ENCODE data around the gene FAM78B.

Gene FAM78B

GRCh38 chr1:166062421-166063070 lies 104.3 kb downstream of the FAM78B start:
- Histone ChIP-seq H3K9ac (ENCODE audit: low read length in 5 of 5) (no peak overlapping the region), H3K27ac (ENCODE audit: low read depth, low read length) (no peak overlapping the region), H3K4me1 (ENCODE audit: control insufficient read depth in 5 of 5, insufficient read depth in 5 of 5, low read length in 5 of 5) (peaks cover 0 to 15% (median 9%) of the 10 kb centered on the region in 5 donors), H3K4me3 (ENCODE audit: low read depth in 1 of 5, low read length in 5 of 5) (no peak overlapping the region), H3K36me3 (ENCODE audit: control insufficient read depth in 5 of 5, insufficient read depth in 5 of 5, low read length in 5 of 5) (no peaks in the 10 kb centered on the region), H3K27me3 (ENCODE audit: control insufficient read depth in 5 of 5, insufficient read depth in 4 of 5, low read length in 5 of 5) (no peaks in the 10 kb centered on the region), H3K9me3 (ENCODE audit: control insufficient read depth in 5 of 5, low read length in 5 of 5) (no peaks in the 10 kb centered on the region)

DNA sequence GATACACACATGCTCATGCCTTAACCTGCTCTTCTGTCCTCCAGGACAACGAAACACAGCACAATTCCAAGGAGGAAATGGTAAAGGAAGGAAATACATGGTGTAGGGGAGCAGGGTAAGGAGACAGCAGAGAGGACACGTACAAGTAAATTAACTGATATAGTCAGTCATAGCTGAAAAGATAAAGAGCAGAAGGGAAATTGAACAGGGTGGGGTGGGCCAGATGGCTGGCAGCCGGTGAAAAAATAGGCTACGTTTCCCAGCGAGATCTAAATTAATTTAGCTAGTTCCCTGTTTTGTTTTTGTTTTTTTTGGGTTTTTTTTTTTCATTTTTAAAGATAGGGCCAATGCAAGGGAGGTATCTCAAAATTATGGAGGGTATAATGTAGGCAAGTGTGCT lies 109.2 kb downstream of the FAM78B start:
- no peaks in the 10 kb centered on the region for H3K4me1 ChIP-seq (ENCODE audit: control insufficient read depth in 5 of 5, insufficient read depth in 5 of 5, low read length in 5 of 5)
- no peaks in the 10 kb centered on the region for H3K9me3 ChIP-seq (ENCODE audit: control insufficient read depth in 5 of 5, low read length in 5 of 5)
- H3K9ac ChIP-seq (ENCODE audit: low read length in 5 of 5), result no peak overlapping the region
- H3K4me3 ChIP-seq (ENCODE audit: low read depth in 1 of 5, low read length in 5 of 5), result no peak overlapping the region
- no peak overlapping the region for H3K27ac ChIP-seq (ENCODE audit: low read depth, low read length)
- no peaks in the 10 kb centered on the region for H3K36me3 ChIP-seq (ENCODE audit: control insufficient read depth in 5 of 5, insufficient read depth in 5 of 5, low read length in 5 of 5)
- no peaks in the 10 kb centered on the region for H3K27me3 ChIP-seq (ENCODE audit: control insufficient read depth in 5 of 5, insufficient read depth in 4 of 5, low read length in 5 of 5)

- H3K4me3 ChIP-seq (ENCODE audit: low read depth in 1 of 5, low read length in 5 of 5), result no peak overlapping the region
- no peak overlapping the region for H3K9ac ChIP-seq (ENCODE audit: low read length in 5 of 5)
- H3K9me3 ChIP-seq (ENCODE audit: control insufficient read depth in 5 of 5, low read length in 5 of 5), result no peaks in the 10 kb centered on the region
- H3K36me3 ChIP-seq (ENCODE audit: control insufficient read depth in 5 of 5, insufficient read depth in 5 of 5, low read length in 5 of 5), result no peaks in the 10 kb centered on the region
- no peaks in the 10 kb centered on the region for H3K4me1 ChIP-seq (ENCODE audit: control insufficient read depth in 5 of 5, insufficient read depth in 5 of 5, low read length in 5 of 5)
- H3K27me3 ChIP-seq (ENCODE audit: control insufficient read depth in 5 of 5, insufficient read depth in 4 of 5, low read length in 5 of 5), result peaks cover 0 to 5% (median 0%) of the 10 kb centered on the region in 5 donors
- no peak overlapping the region for H3K27ac ChIP-seq (ENCODE audit: low read depth, low read length)
These were observed 113.4 kb downstream of the FAM78B start for GRCh38 chr1:166053395-166053794.

DNA sequence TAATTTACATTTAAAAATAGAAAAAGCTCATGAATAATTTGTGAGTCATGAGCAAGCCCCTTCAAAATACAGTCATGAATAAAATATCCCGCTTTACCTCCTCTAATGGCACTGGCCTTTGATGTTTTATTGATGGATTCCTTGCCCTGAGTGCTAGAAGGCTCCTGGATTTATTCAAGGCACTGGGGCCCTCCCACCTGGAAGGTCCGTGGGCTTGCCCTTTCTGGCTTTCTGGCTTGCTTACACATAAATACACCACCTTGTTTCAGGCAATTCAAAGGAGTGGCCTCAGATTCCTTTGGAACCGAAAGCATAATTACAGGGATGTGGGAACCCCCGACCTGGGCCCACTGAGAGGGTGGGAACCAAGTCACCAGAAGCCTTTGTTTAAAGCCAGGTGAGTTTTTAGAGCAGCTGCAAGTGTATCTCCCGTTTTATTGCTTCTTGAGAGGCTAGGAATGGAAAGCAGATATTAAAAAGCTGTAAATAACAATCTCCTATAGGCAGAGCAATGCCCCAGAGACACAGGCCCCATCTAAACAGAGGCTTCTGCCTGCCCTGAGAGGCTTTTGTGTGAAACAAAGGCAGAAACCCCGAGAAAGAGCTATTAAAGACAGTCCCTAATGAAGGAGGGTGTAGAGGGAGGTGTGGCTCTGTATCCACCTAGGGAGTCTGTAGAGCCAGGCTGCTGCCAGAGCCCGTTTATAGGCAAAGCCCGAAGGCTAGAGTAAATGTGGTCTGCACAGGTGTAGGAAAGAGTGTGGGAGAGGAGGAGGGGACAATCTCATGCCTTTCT lies 126.4 kb downstream of the FAM78B start:
- Histone ChIP-seq H3K9ac (ENCODE audit: low read length in 5 of 5) (no peak overlapping the region), H3K27ac (ENCODE audit: low read depth, low read length) (no peak overlapping the region), H3K27me3 (ENCODE audit: control insufficient read depth in 5 of 5, insufficient read depth in 4 of 5, low read length in 5 of 5) (no peaks in the 10 kb centered on the region), H3K36me3 (ENCODE audit: control insufficient read depth in 5 of 5, insufficient read depth in 5 of 5, low read length in 5 of 5) (no peaks in the 10 kb centered on the region), H3K9me3 (ENCODE audit: control insufficient read depth in 5 of 5, low read length in 5 of 5) (no peaks in the 10 kb centered on the region), H3K4me3 (ENCODE audit: low read depth in 1 of 5, low read length in 5 of 5) (no peak overlapping the region), H3K4me1 (ENCODE audit: control insufficient read depth in 5 of 5, insufficient read depth in 5 of 5, low read length in 5 of 5) (no peaks in the 10 kb centered on the region)

DNA sequence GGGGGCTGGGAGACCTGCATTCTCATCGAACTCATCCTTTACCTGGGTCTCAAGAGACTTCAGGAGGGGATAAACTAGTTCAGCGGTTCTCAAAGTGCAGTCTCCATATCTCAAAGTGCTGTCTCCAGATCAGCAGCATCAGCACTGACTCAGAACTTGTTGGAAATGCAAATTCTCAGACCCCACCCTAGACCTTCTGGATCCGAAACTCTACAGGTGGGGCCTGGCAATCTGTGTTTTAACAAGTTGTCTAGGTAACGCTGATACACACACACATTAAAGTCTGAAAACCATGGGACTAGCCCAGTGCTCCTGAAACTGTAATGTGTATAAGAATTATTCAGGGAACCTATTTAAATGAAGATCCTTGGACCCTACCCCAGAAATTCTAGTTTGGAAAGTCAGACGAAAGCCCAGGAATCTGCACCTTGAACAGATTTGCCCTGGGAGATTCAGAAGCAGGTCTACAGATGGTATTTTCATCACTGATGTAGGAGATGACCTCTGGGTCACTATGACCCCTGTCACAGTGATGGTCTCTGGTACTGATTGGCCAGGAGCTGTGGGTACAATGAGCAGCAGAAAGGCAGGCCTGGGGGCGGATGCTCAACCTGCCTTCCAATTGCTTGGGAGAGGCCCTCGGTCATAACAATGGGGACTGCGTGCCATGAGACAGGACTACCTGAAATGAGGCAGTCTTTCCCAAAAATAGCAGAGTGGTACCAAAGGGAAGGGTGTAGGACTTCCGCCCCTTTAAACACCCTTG lies 127.2 kb downstream of the FAM78B start:
- H3K9ac ChIP-seq (ENCODE audit: low read length in 5 of 5), result no peak overlapping the region
- H3K4me1 ChIP-seq (ENCODE audit: control insufficient read depth in 5 of 5, insufficient read depth in 5 of 5, low read length in 5 of 5), result no peaks in the 10 kb centered on the region
- no peak overlapping the region for H3K4me3 ChIP-seq (ENCODE audit: low read depth in 1 of 5, low read length in 5 of 5)
- H3K9me3 ChIP-seq (ENCODE audit: control insufficient read depth in 5 of 5, low read length in 5 of 5), result no peaks in the 10 kb centered on the region
- H3K36me3 ChIP-seq (ENCODE audit: control insufficient read depth in 5 of 5, insufficient read depth in 5 of 5, low read length in 5 of 5), result no peaks in the 10 kb centered on the region
- H3K27ac ChIP-seq (ENCODE audit: low read depth, low read length), result no peak overlapping the region
- H3K27me3 ChIP-seq (ENCODE audit: control insufficient read depth in 5 of 5, insufficient read depth in 4 of 5, low read length in 5 of 5), result no peaks in the 10 kb centered on the region

GRCh38 chr1:166036092-166036491 lies 130.7 kb downstream of the FAM78B start:
- Histone ChIP-seq H3K9me3 (ENCODE audit: control insufficient read depth in 5 of 5, low read length in 5 of 5) (no peaks in the 10 kb centered on the region), H3K27me3 (ENCODE audit: control insufficient read depth in 5 of 5, insufficient read depth in 4 of 5, low read length in 5 of 5) (no peaks in the 10 kb centered on the region), H3K27ac (ENCODE audit: low read depth, low read length) (no peak overlapping the region), H3K36me3 (ENCODE audit: control insufficient read depth in 5 of 5, insufficient read depth in 5 of 5, low read length in 5 of 5) (no peaks in the 10 kb centered on the region), H3K9ac (ENCODE audit: low read length in 5 of 5) (no peak overlapping the region), H3K4me3 (ENCODE audit: low read depth in 1 of 5, low read length in 5 of 5) (no peak overlapping the region), H3K4me1 (ENCODE audit: control insufficient read depth in 5 of 5, insufficient read depth in 5 of 5, low read length in 5 of 5) (no peaks in the 10 kb centered on the region)

GRCh38 chr1:166032572-166033371 lies 134.0 kb downstream of the FAM78B start:
- no peak overlapping the region for H3K9ac ChIP-seq (ENCODE audit: low read length in 5 of 5)
- H3K27ac ChIP-seq (ENCODE audit: low read depth, low read length), result no peak overlapping the region
- no peaks in the 10 kb centered on the region for H3K9me3 ChIP-seq (ENCODE audit: control insufficient read depth in 5 of 5, low read length in 5 of 5)
- no peaks in the 10 kb centered on the region for H3K27me3 ChIP-seq (ENCODE audit: control insufficient read depth in 5 of 5, insufficient read depth in 4 of 5, low read length in 5 of 5)
- H3K36me3 ChIP-seq (ENCODE audit: control insufficient read depth in 5 of 5, insufficient read depth in 5 of 5, low read length in 5 of 5), result no peaks in the 10 kb centered on the region
- no peaks in the 10 kb centered on the region for H3K4me1 ChIP-seq (ENCODE audit: control insufficient read depth in 5 of 5, insufficient read depth in 5 of 5, low read length in 5 of 5)
- H3K4me3 ChIP-seq (ENCODE audit: low read depth in 1 of 5, low read length in 5 of 5), result no peak overlapping the region

DNA sequence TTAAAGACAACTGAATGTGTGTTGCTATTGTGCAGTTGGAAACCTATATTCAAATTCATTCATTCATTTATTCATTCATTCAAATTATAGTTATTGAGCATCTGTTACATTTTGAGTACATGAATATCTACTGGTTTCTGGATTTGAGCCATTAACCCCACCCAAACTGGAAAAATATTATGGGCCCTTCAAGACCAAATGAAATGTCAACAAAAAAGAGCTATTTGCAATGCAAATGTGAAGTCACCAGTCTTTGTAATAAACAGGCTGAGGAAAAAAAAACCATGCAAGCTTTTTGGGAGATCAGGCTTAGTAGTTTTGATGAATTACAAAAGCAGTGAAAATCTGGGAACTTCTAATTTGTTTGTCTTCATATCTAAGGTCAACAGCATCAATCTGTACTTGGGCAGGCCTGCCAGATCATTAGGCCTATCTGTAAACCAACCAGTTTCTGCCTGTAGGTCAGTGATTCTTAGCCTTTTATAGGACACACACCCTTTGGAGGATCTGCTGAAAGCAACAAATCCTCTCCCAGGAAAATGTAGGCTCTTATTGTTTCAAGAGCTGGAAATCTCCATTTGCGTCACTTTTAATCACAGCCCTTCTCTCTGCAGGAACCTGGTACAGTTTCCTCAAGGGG lies 134.7 kb downstream of the FAM78B start:
- H3K9ac ChIP-seq (ENCODE audit: low read length in 5 of 5), result no peak overlapping the region

GRCh38 chr1:166029196-166029945 lies 137.4 kb downstream of the FAM78B start:
- Histone ChIP-seq H3K9ac (ENCODE audit: low read length in 5 of 5) (no peak overlapping the region), H3K27ac (ENCODE audit: low read depth, low read length) (no peak overlapping the region), H3K27me3 (ENCODE audit: control insufficient read depth in 5 of 5, insufficient read depth in 4 of 5, low read length in 5 of 5) (no peaks in the 10 kb centered on the region), H3K36me3 (ENCODE audit: control insufficient read depth in 5 of 5, insufficient read depth in 5 of 5, low read length in 5 of 5) (no peaks in the 10 kb centered on the region), H3K4me3 (ENCODE audit: low read depth in 1 of 5, low read length in 5 of 5) (no peak overlapping the region), H3K4me1 (ENCODE audit: control insufficient read depth in 5 of 5, insufficient read depth in 5 of 5, low read length in 5 of 5) (no peaks in the 10 kb centered on the region), H3K9me3 (ENCODE audit: control insufficient read depth in 5 of 5, low read length in 5 of 5) (no peaks in the 10 kb centered on the region)

More for the DNA sequence above, 134.7 kb downstream of the FAM78B start:
- Histone ChIP-seq H3K27ac (ENCODE audit: low read depth, low read length) (no peak overlapping the region), H3K9me3 (ENCODE audit: control insufficient read depth in 5 of 5, low read length in 5 of 5) (no peaks in the 10 kb centered on the region), H3K36me3 (ENCODE audit: control insufficient read depth in 5 of 5, insufficient read depth in 5 of 5, low read length in 5 of 5) (no peaks in the 10 kb centered on the region), H3K27me3 (ENCODE audit: control insufficient read depth in 5 of 5, insufficient read depth in 4 of 5, low read length in 5 of 5) (no peaks in the 10 kb centered on the region), H3K4me3 (ENCODE audit: low read depth in 1 of 5, low read length in 5 of 5) (no peak overlapping the region), H3K4me1 (ENCODE audit: control insufficient read depth in 5 of 5, insufficient read depth in 5 of 5, low read length in 5 of 5) (no peaks in the 10 kb centered on the region)
